Endothelial cell of umbilical vein (primary cell): ENCODE results near the gene CDK17.

Source experiments
- CTCF ChIP-seq, 2 donors: IDR thresholded peaks; 1 replicate in 1 of 2; 2 replicates in 1 of 2; pipeline ENCODE4 v1.5.1; 2011; ENCODE audit warnings: low read length in 2 of 2, mild to moderate bottlenecking in 2 of 2, moderate library complexity in 2 of 2, control low read depth in 1 of 2, inconsistent platforms in 1 of 2, low read depth in 1 of 2; ENCODE audit not compliant: insufficient read depth in 1 of 2; ENCODE audit errors: extremely low read depth in 1 of 2
- EZH2 ChIP-seq: IDR thresholded peaks from 2 replicates; pipeline ENCODE4 v1.6.1; 2012; ENCODE audit warnings: borderline replicate concordance, low read depth, mild to moderate bottlenecking, moderate library complexity, low read length, inconsistent platforms; ENCODE audit not compliant: severe bottlenecking
- FOS ChIP-seq: IDR thresholded peaks from 2 replicates; pipeline ENCODE4 v1.6.1; 2011; ENCODE audit warnings: mild to moderate bottlenecking, low read length, moderate library complexity, borderline replicate concordance; ENCODE audit not compliant: insufficient read depth
- JUN ChIP-seq: IDR thresholded peaks from 2 replicates; pipeline ENCODE4 v1.6.1; 2011; ENCODE audit warnings: borderline replicate concordance, low read depth; ENCODE audit not compliant: insufficient read length, insufficient read depth
- MAX ChIP-seq: IDR thresholded peaks from 2 replicates; pipeline ENCODE4 v1.6.1; 2011; ENCODE audit not compliant: insufficient read depth, insufficient read length
- MYC ChIP-seq: IDR thresholded peaks from one replicate; pipeline ENCODE4 v1.6.1; 2011; ENCODE audit warnings: mild to moderate bottlenecking, low read depth, low read length
- POLR2A ChIP-seq: IDR thresholded peaks from 2 replicates; pipeline ENCODE4 v1.6.1; 2012; ENCODE audit warnings: low read depth, mild to moderate bottlenecking, control low read depth, low read length
- POLR2AphosphoS5 ChIP-seq: IDR thresholded peaks from 2 replicates; pipeline ENCODE4 v1.6.1; 2012; ENCODE audit warnings: low read depth, mild to moderate bottlenecking, control low read depth, low read length, moderate library complexity; ENCODE audit not compliant: insufficient read depth

- no peak for TF ChIP-seq CTCF (IDR thresholded peaks at IDR 0.05; ENCODE audit: extremely low read depth in 1 of 2, insufficient read depth in 1 of 2, low read depth in 1 of 2, low read length in 2 of 2)
- no peak for TF ChIP-seq POLR2A
- no peak for TF ChIP-seq EZH2
- TF ChIP-seq MYC = no peak
- TF ChIP-seq MAX = no peak
- TF ChIP-seq POLR2AphosphoS5 = no peak
- no peak for TF ChIP-seq JUN
- peak; percentile 5 for TF ChIP-seq FOS
Measured at GRCh38 chr12:96422192-96422591, 22.0 kb upstream of the CDK17 start.
